Activated naive CD4-positive, alpha-beta T cell treated with anti-CD3 and anti-CD28 coated beads for 36 hours (primary cell): Measurements from ENCODE around the gene MYO5B. TPM values are rescaled to one million over a fixed set of nuclear protein-coding genes. Genes with fewer than 3 reads are reported as not detected.

Experiments
- CTCF ChIA-PET: fragments of 350-600 bp; sonication (Branson Sonifier 250); formaldehyde crosslinking; loops from one replicate; lab custom pipeline; 2021; ENCODE audit warnings: antibody characterized with exemption; lab: Charles Lee
- DNase-seq: peaks from one replicate; pipeline ENCODE4 v3.0.0-alpha.2; 2020
- H3K27ac Mint-ChIP-seq: one replicate; pipeline ENCODE4 v1.8.0; 2021; ENCODE audit warnings: mild to moderate bottlenecking, mixed read lengths
- H3K27me3 Mint-ChIP-seq: one replicate; pipeline ENCODE4 v1.8.0; 2021; ENCODE audit warnings: low read depth, mixed read lengths
- H3K36me3 Mint-ChIP-seq: one replicate; pipeline ENCODE4 v1.8.0; 2021; ENCODE audit warnings: low read depth, mixed read lengths
- H3K4me1 Mint-ChIP-seq: one replicate; pipeline ENCODE4 v1.8.0; 2021; ENCODE audit warnings: low read depth, mixed read lengths
- H3K4me3 Mint-ChIP-seq: one replicate; pipeline ENCODE4 v1.8.0; 2021; ENCODE audit warnings: mild to moderate bottlenecking, moderate library complexity, mixed read lengths
- H3K9me3 Mint-ChIP-seq: one replicate; pipeline ENCODE4 v1.8.0; 2021; ENCODE audit warnings: mixed read lengths
- intact Hi-C: fragments of 100-400 bp; cut with micrococcal nuclease; formaldehyde crosslinking; loops from one replicate; pipeline ENCODE4 v1.15.1; 2023
- total RNA-seq, 2 experiments: library from RNA; stranded (reverse); gene quantifications; one replicate each; pipeline ENCODE4 v1.2.3, GENCODE V29; 2021

The MYO5B gene
- total RNA-seq, 2 experiments from 2014 or later = 0.02 to 0.12 TPM

DNA sequence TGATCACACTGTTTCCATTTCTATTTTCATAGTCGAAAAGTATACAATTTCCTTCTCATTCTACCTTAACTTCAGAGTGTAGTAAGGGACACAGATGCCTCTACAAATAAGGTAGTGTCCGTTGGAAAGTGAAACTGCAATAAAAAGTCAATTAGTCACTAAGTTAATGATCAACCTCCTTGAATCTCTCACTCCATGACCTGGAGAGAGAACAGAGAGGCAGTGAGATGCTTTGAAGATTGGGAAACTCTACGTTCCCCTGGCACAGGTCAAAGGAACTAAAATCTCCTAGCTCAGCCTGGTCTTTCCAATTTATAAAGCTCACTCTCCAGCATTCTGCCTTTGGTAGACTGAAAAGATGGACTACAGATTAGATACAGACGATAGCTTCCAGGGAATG is 227.8 kb downstream of the MYO5B start:
- Mint-ChIP-seq H3K9me3 (no peaks in the 10 kb centered on the region), H3K4me3 (no peak overlapping the region), H3K27ac (no peak overlapping the region), H3K4me1 (no peaks in the 10 kb centered on the region), H3K27me3 (no peaks in the 10 kb centered on the region), H3K36me3 (no peaks in the 10 kb centered on the region)
- CTCF ChIA-PET = no interaction called here
- intact Hi-C loops = no loop called here
- DNase-seq = no peak

DNA sequence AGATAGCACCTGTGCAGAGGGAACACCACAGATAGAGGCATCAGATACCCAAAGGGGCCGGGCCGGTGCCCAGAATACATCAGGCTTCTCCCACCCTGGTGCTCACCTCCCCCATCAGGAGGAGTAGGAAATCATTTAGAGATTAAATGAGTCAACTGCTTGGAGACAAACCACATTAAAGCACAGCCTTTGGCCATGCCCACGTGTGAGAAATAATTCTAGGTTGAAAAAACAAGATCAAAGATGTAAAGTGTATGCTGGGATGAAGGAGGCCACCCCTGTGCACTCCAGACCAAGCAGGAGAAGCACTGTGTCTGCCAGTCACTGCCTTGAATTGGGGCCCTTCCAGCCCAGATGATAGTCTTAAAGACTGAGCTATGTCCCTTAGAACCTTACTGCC is 228.9 kb downstream of the MYO5B start:
- intact Hi-C loops = no loop called here
- Mint-ChIP-seq H3K9me3 (no peaks in the 10 kb centered on the region), H3K27me3 (no peaks in the 10 kb centered on the region), H3K4me3 (no peak overlapping the region), H3K4me1 (peaks cover 8% of the 10 kb centered on the region), H3K36me3 (no peaks in the 10 kb centered on the region), H3K27ac (no peak overlapping the region)
- DNase-seq = no peak
- CTCF ChIA-PET = interaction anchor here (0.6 kb wide), 1 partner anchor 237 kb away, joined by 3 read pairs; no protein-coding TSS in a partner anchor

DNA sequence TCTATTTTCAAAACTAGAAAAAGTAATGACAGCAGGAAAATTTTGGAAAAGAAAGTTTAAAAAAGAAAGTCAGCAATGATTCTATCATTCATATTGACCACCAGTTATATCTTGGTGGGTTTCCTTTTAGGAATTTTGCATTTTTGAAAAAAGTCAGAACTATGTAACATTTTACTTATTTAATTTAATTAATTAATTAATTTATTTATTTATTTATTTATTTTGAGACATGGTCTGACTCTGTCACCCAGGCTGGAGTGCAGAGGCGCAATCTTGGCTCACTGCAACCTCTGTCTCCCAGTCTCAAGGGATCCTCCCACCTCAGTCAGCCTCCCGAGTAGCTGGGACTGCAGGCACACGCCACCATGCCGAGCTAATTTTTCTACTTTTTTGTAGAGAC is 231.7 kb downstream of the MYO5B start:
- Mint-ChIP-seq H3K27me3 (no peaks in the 10 kb centered on the region), H3K27ac (no peak overlapping the region), H3K9me3 (no peaks in the 10 kb centered on the region), H3K36me3 (no peaks in the 10 kb centered on the region), H3K4me3 (no peak overlapping the region), H3K4me1 (peaks cover 26% of the 10 kb centered on the region)
- CTCF ChIA-PET = interaction anchor here (0.7 to 0.8 kb wide), 2 partner anchors 13 to 229 kb away, joined by 3 read pairs; no protein-coding TSS in a partner anchor
- no peak for DNase-seq
- intact Hi-C loops = no loop called here

DNA sequence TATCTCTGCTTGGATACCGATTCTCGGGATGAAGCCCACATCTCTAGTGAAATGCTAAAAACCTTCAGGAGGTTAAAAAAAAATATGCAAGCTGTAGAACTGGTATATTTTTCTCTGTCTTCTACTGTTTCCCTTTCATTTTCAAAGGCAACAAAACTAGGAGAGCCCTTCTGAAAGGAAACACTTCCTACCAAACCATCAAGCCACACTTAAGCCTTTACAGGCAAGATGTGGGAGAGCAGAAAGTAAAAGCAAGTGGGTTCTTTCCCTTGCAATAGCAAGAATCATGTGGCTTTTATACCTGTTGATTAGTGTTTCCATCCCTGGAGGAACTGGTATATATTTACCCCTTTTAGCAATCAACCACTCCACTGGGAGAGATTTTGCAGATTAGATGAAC is 233.7 kb downstream of the MYO5B start:
- H3K27me3 Mint-ChIP-seq = no peaks in the 10 kb centered on the region
- intact Hi-C loops = no loop called here

DNA sequence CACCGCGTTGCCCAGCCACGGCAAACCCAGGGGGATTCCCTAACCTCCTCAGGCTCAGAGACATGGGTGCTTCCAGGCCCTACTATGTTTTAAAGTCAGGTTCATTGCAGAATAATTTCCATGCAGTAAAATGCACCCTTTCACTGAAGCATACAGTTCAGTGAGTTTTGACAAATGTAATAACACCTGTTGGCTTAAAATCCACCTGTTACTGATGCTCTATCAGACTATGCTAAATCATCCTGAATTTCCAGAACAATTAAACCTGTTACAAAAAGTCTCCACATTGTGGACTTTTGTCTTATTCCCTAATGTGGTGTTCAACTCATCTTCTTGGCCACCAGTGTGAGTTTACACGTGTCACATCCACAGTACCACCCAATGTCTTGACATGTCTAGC is 234.6 kb downstream of the MYO5B start:
- H3K9me3 Mint-ChIP-seq = no peaks in the 10 kb centered on the region
- intact Hi-C loops = no loop called here
- no peak for DNase-seq
- CTCF ChIA-PET = no interaction called here
- no peak overlapping the region for H3K27ac Mint-ChIP-seq
- no peaks in the 10 kb centered on the region for H3K36me3 Mint-ChIP-seq
- no peaks in the 10 kb centered on the region for H3K27me3 Mint-ChIP-seq
- H3K4me1 Mint-ChIP-seq = peaks cover 26% of the 10 kb centered on the region
- H3K4me3 Mint-ChIP-seq = no peak overlapping the region

More for the DNA sequence above, 233.7 kb downstream of the MYO5B start:
- no peaks in the 10 kb centered on the region for H3K36me3 Mint-ChIP-seq
- H3K27ac Mint-ChIP-seq = no peak overlapping the region
- no peaks in the 10 kb centered on the region for H3K9me3 Mint-ChIP-seq
- CTCF ChIA-PET = no interaction called here
- peaks cover 26% of the 10 kb centered on the region for H3K4me1 Mint-ChIP-seq
- DNase-seq = no peak
- no peak overlapping the region for H3K4me3 Mint-ChIP-seq

DNA sequence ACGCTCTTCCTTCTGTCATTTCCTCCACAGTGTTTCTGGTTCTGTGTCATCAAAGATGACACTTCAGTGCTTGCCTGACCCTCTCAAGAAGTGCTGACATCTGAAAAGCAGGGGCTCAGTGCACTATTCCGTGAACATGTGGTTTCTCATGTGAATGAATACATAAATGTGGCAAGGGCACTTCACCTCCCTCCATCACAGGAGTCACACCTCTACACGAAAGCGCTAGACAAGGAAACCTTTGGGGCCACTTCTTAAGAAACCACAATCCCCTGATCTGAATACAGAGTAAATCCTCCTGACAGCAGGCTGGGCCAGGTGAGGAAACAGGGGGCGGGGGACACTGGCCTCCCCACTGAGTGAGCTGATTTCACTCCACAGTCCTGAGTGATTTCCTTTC is 235.8 kb downstream of the MYO5B start:
- intact Hi-C loops = no loop called here
- no peaks in the 10 kb centered on the region for H3K27me3 Mint-ChIP-seq
- H3K9me3 Mint-ChIP-seq = no peaks in the 10 kb centered on the region
- peak; percentile 19 for DNase-seq
- no peak overlapping the region for H3K4me3 Mint-ChIP-seq
- no peak overlapping the region for H3K27ac Mint-ChIP-seq
- H3K36me3 Mint-ChIP-seq = no peaks in the 10 kb centered on the region
- peaks cover 26% of the 10 kb centered on the region for H3K4me1 Mint-ChIP-seq
- CTCF ChIA-PET = no interaction called here

DNA sequence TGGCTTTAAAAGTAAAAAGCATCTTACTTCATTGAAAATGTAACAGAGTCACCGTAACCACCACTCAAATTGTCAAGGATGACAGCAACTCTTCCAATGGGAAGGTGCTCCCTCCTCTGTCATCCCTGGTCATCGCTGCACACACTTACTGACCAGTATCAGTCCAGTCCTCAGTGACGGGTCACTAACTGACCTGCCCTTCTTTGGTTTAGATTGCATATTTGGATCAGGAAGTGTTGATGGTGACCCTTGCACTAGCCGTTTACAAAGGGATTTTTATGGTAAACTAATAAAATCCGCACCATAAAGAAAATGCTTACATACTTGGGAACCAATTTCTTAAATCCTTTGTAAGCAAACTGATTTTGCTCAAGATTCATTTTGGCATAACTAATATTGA is 239.7 kb downstream of the MYO5B start:
- no peaks in the 10 kb centered on the region for H3K27me3 Mint-ChIP-seq

DNA sequence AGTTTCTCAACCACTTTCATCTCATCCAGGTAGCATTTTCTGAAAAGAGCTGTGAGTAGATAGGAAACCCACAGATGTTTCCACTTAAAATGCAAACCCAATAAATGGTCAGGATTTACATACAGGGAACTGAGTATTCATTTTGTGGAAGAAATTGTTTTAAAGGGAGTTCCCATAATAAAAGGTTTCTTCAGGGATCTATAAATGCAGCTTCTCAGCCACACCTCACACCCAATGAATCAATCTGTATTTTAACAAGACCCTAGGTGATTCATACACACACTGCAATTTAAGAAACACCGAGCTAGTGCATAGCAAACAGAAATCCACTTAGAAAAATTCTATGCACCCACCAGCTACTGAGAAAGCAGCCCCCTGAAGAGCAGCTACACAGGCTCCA is 241.6 kb downstream of the MYO5B start:
- intact Hi-C loops = no loop called here
- H3K27me3 Mint-ChIP-seq = no peaks in the 10 kb centered on the region
- no peaks in the 10 kb centered on the region for H3K9me3 Mint-ChIP-seq
- H3K36me3 Mint-ChIP-seq = no peaks in the 10 kb centered on the region
- no peak overlapping the region for H3K27ac Mint-ChIP-seq
- no peak for DNase-seq
- H3K4me1 Mint-ChIP-seq = peaks cover 22% of the 10 kb centered on the region
- H3K4me3 Mint-ChIP-seq = no peak overlapping the region
- CTCF ChIA-PET = no interaction called here

More for the DNA sequence above, 239.7 kb downstream of the MYO5B start:
- intact Hi-C loops = no loop called here
- H3K4me1 Mint-ChIP-seq = peaks cover 24% of the 10 kb centered on the region
- H3K4me3 Mint-ChIP-seq = no peak overlapping the region
- H3K36me3 Mint-ChIP-seq = no peaks in the 10 kb centered on the region
- no peak overlapping the region for H3K27ac Mint-ChIP-seq
- no peak for DNase-seq
- H3K9me3 Mint-ChIP-seq = no peaks in the 10 kb centered on the region
- CTCF ChIA-PET = no interaction called here

DNA sequence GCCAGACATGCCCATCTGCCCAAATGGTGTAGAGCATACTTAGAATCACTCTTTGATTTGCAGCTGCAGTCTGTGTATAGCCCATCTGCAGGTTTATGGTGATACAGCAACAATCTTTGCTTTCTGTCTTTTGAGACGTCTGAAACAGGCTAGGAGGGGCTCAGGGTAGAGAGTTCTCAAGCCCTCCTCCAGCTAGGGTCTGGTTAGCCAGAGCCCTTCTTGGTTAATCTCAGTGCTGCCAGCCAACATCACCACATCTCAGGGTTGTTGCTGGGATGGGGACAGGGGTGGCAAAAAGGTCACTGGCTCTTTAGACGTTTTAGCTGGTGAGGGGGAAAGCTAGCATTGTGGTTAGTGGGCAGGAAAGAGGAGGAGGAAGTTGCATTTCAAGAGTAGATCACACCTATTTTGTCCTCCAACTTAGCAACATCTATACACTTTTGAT is 245.0 kb downstream of the MYO5B start:
- peaks cover 22% of the 10 kb centered on the region for H3K4me1 Mint-ChIP-seq
- H3K27me3 Mint-ChIP-seq = no peaks in the 10 kb centered on the region
- no peak overlapping the region for H3K27ac Mint-ChIP-seq
- CTCF ChIA-PET = interaction anchor here (0.9 to 1.5 kb wide), 3 partner anchors 13 to 41 kb away, joined by 3 to 4 read pairs (median 3); no protein-coding TSS in a partner anchor
- H3K4me3 Mint-ChIP-seq = no peak overlapping the region
- H3K9me3 Mint-ChIP-seq = no peaks in the 10 kb centered on the region
- intact Hi-C loops = no loop called here
- H3K36me3 Mint-ChIP-seq = no peaks in the 10 kb centered on the region
- DNase-seq = peak; percentile 24

DNA sequence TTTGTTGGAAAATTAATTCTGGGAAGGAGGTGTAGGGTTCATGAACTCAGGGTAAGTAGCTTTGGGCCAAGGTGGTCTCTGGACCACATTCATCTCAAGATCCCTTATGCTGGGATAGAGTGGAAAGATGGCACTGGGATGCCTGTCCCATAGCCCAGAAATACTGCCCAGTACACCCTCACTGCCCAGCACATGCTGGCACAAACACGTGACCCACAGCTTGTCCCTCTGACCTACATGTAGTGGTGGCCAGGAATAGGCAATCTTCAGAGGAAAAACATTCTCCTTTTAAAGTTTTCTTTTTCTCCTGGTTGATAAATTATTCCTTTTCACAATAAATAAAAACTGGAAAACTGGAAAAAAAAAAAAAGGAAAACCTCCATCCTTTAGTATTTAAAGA is 246.0 kb downstream of the MYO5B start:
- intact Hi-C loops = no loop called here
- DNase-seq = no peak
- H3K4me1 Mint-ChIP-seq = peaks cover 22% of the 10 kb centered on the region
- H3K27ac Mint-ChIP-seq = no peak overlapping the region
- H3K36me3 Mint-ChIP-seq = no peaks in the 10 kb centered on the region
- H3K4me3 Mint-ChIP-seq = no peak overlapping the region
- no peaks in the 10 kb centered on the region for H3K27me3 Mint-ChIP-seq
- CTCF ChIA-PET = interaction anchor here (0.7 to 1.2 kb wide), 2 partner anchors 42 to 62 kb away, joined by 4 read pairs; no protein-coding TSS in a partner anchor
- H3K9me3 Mint-ChIP-seq = no peaks in the 10 kb centered on the region

DNA sequence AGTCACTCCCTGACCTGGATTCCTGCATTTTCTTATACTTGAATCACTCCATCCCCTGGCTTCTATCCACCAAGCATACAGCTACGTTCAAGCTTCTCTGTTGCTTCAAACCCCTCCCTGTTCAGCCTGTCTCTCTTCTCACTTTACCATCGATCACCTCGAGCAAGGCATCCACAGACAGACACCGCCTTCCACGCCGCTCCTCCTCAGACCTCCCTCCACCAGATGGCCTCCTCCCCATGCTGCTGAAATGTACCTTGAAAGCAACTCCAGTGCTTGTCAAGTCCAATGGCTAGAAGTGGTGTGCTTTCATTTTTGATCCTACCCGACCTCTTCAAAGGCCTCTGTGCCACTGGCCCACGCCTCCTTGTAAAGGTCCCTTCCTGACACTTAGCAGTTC is 250.3 kb downstream of the MYO5B start:
- H3K4me3 Mint-ChIP-seq = no peak overlapping the region
- intact Hi-C loops = no loop called here
- no peak overlapping the region for H3K27ac Mint-ChIP-seq
- CTCF ChIA-PET = no interaction called here
- peaks cover 3% of the 10 kb centered on the region for H3K4me1 Mint-ChIP-seq
- DNase-seq = peak; percentile 27
- H3K9me3 Mint-ChIP-seq = no peaks in the 10 kb centered on the region
- no peaks in the 10 kb centered on the region for H3K36me3 Mint-ChIP-seq
- H3K27me3 Mint-ChIP-seq = no peaks in the 10 kb centered on the region

DNA sequence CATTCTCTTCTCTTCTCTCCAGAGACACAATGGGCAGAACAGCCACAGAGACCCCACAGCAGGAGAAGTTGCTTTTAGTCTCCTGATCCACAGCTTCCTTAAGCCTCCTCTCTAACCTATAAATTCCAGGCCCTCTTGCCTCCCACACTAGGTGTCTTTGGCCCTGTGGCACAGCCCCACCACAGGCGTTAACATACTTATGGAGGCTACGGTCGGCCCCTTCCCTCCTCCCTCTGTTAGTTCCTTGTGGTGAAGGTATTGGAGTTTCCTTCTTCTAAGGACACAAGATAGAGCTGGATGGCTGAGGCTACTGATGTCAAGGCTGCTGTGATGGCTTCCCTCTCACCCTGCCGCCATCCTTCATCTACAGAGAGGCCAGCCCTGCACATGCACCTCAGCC is 258.1 kb downstream of the MYO5B start:
- Mint-ChIP-seq H3K4me1 (no peaks in the 10 kb centered on the region), H3K9me3 (no peaks in the 10 kb centered on the region), H3K4me3 (no peak overlapping the region), H3K27ac (no peak overlapping the region), H3K27me3 (no peaks in the 10 kb centered on the region), H3K36me3 (no peaks in the 10 kb centered on the region)
- DNase-seq = no peak
- intact Hi-C loops = no loop called here
- CTCF ChIA-PET = no interaction called here

DNA sequence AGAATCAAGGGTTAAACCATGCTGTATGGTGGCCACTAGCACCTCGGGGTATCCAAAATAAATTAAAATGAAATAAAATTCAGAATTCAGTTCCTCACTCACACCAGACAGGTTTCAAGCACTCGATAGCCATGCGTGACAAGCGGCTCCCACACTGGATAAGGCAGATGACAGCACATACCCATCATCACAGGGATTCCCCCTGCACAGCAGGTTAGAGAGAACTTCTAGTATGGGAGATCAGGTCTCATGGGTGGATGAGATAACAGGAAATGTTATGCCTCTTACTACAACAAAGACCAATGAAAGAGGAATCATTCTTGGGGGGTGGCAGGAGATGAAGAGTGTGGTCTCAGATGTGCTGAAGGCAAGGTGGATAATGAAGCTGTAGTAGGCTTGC is 259.7 kb downstream of the MYO5B start:
- intact Hi-C loops = no loop called here
- H3K27ac Mint-ChIP-seq = no peak overlapping the region
- H3K4me1 Mint-ChIP-seq = no peaks in the 10 kb centered on the region
- no peak for DNase-seq
- no peaks in the 10 kb centered on the region for H3K9me3 Mint-ChIP-seq
- no peaks in the 10 kb centered on the region for H3K27me3 Mint-ChIP-seq
- CTCF ChIA-PET = interaction anchor here (0.7 kb wide), 1 partner anchor 47 kb away, joined by 3 read pairs; no protein-coding TSS in a partner anchor
- H3K36me3 Mint-ChIP-seq = no peaks in the 10 kb centered on the region
- no peak overlapping the region for H3K4me3 Mint-ChIP-seq
